Ovary (tissue), 3 donors: ENCODE results near the gene RERE.

Source experiments
- EP300 ChIP-seq: sonication (generic); formaldehyde crosslinking; IDR thresholded peaks from one replicate; pipeline ENCODE4 v1.6.1; 2017; ENCODE audit warnings: antibody characterized with exemption
- POLR2A ChIP-seq: fragments of 450-650 bp; IDR thresholded peaks from one replicate; pipeline ENCODE4 v1.6.1; 2017; ENCODE audit warnings: antibody characterized with exemption, mild to moderate bottlenecking, moderate library complexity
- TF ChIP-seq, protein P1 (sequence below), 3 donors: fragments of 450-650 bp in 2 of 3; fragments of 200-600 bp in 1 of 3; IDR thresholded peaks; one replicate each; pipeline versions ENCODE4 v1.5.1 to v1.8.0; 2016 to 2022; ENCODE audit warnings: antibody characterized with exemption in 3 of 3, mild to moderate bottlenecking in 1 of 3
- donor health status: DM: no; HTN: no; CAD: no.

DNA sequence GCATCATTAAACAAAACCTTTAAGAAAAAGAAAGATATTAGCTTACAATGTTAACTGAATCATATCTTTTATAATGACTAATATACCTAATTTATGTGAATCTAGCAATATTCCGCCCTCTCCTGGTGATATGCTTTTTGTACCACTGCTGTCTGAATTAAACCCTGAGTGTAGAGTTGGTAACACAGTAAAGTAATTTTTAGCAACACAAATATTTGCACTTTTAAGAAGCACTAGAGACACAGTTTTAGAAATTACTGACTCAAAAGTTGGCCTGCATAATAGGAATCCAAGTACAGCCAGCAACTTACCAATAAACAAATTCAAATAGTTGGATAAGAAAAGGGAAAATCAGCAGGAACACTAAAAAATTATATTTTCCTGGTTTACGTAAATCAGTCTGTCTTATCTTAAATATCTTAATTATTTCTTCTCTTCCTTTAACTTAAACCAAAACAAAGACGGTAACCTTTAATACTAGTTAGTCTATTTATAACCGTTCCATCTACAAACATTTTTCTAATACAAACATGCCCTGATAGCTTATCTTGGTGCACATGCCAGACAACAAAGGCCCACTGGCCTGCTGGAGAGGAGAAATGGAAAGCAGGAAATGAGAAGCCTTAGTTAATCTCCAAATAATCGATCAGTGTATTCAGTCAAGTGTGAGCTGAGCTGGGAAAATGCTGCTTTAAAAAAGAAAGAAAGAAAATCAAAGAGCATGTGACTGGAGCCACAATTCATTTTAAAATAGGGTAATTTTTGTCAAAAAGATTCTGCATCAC lies 246.0 kb downstream of the RERE start:
- TF ChIP-seq, protein P1, sequence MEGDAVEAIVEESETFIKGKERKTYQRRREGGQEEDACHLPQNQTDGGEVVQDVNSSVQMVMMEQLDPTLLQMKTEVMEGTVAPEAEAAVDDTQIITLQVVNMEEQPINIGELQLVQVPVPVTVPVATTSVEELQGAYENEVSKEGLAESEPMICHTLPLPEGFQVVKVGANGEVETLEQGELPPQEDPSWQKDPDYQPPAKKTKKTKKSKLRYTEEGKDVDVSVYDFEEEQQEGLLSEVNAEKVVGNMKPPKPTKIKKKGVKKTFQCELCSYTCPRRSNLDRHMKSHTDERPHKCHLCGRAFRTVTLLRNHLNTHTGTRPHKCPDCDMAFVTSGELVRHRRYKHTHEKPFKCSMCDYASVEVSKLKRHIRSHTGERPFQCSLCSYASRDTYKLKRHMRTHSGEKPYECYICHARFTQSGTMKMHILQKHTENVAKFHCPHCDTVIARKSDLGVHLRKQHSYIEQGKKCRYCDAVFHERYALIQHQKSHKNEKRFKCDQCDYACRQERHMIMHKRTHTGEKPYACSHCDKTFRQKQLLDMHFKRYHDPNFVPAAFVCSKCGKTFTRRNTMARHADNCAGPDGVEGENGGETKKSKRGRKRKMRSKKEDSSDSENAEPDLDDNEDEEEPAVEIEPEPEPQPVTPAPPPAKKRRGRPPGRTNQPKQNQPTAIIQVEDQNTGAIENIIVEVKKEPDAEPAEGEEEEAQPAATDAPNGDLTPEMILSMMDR (IDR thresholded peaks at IDR 0.05), result peak; percentile 38 to 73 (median 71)
- TF ChIP-seq POLR2A, result no peak
- no peak for TF ChIP-seq EP300
